Measurements from ENCODE around the gene TMPRSS9.

GRCh38 chr19:2329149-2329478 is 31.0 kb upstream of the TMPRSS9 start:
- TF ChIP-seq CTCF (IDR thresholded peaks at IDR 0.05) (no peak), POLR2AphosphoS5 (IDR thresholded peaks at IDR 0.05) (no peak)
